ENCODE measurements around the gene NPFFR1. TPM values are rescaled to one million over a fixed set of nuclear protein-coding genes. Genes with fewer than 3 reads are reported as not detected.

Gene NPFFR1
- total RNA-seq, 1 donor from 2014 or later, result not detected

DNA sequence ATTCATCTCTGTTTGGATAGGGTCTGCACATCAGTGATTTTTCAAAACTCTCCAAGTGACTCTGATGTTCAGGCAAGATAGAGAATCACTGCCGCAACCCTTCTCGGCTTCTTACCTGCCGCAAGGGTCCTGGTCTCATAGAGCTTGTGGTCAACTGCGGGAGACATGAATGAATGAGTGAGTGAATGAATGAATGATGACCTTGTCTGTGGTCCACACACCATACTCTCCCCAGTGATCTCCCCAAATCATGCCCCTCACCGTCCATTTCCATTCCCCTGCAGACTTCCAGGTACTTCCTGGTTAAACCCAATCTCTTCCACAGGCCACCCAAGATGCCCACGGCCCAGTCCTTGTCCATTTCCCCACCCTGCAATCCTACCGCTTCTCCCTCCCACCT is 5.9 kb upstream of the NPFFR1 start:
- H3K4me1 Mint-ChIP-seq, result no peaks in the 10 kb centered on the region
- H3K79me2 ChIP-seq (ENCODE audit: low read depth), result no peaks in the 10 kb centered on the region
- no peak overlapping the region for H3K9ac ChIP-seq
- H3K27me3 Mint-ChIP-seq (ENCODE audit: insufficient read depth, low read depth), result peaks cover 13% of the 10 kb centered on the region
- H3K9me3 Mint-ChIP-seq, result no peaks in the 10 kb centered on the region
- TF ChIP-seq, protein P1, sequence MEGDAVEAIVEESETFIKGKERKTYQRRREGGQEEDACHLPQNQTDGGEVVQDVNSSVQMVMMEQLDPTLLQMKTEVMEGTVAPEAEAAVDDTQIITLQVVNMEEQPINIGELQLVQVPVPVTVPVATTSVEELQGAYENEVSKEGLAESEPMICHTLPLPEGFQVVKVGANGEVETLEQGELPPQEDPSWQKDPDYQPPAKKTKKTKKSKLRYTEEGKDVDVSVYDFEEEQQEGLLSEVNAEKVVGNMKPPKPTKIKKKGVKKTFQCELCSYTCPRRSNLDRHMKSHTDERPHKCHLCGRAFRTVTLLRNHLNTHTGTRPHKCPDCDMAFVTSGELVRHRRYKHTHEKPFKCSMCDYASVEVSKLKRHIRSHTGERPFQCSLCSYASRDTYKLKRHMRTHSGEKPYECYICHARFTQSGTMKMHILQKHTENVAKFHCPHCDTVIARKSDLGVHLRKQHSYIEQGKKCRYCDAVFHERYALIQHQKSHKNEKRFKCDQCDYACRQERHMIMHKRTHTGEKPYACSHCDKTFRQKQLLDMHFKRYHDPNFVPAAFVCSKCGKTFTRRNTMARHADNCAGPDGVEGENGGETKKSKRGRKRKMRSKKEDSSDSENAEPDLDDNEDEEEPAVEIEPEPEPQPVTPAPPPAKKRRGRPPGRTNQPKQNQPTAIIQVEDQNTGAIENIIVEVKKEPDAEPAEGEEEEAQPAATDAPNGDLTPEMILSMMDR (IDR thresholded peaks at IDR 0.05), result no peak
- no peak for TF ChIP-seq EZH2phosphoT487 (IDR thresholded peaks at IDR 0.05)
- no peak for TF ChIP-seq EZH2 (IDR thresholded peaks at IDR 0.05)
- no peaks in the 10 kb centered on the region for H3K4me1 ChIP-seq
- no peak overlapping the region for H3K4me3 ChIP-seq
- H3K36me3 Mint-ChIP-seq, result no peaks in the 10 kb centered on the region
- no peak overlapping the region for H3K4me3 Mint-ChIP-seq
- no peaks in the 10 kb centered on the region for H3K36me3 ChIP-seq
- H3K27ac Mint-ChIP-seq, result peak overlapping the region; percentile 55
- no peaks in the 10 kb centered on the region for H4K20me1 ChIP-seq (ENCODE audit: low read depth)
- DNase-seq (ENCODE audit: low spot score), result no peak
- H3K27ac ChIP-seq, result no peak overlapping the region
- H3K27me3 ChIP-seq, result peaks cover 17% of the 10 kb centered on the region
- no peak overlapping the region for H2AFZ ChIP-seq (replicated peaks)
- H3K9me3 ChIP-seq (ENCODE audit: low read depth), result no peaks in the 10 kb centered on the region
- no peak overlapping the region for H3K4me2 ChIP-seq
- no peaks in the 10 kb centered on the region for H3F3A ChIP-seq (ENCODE audit: low read depth)

DNA sequence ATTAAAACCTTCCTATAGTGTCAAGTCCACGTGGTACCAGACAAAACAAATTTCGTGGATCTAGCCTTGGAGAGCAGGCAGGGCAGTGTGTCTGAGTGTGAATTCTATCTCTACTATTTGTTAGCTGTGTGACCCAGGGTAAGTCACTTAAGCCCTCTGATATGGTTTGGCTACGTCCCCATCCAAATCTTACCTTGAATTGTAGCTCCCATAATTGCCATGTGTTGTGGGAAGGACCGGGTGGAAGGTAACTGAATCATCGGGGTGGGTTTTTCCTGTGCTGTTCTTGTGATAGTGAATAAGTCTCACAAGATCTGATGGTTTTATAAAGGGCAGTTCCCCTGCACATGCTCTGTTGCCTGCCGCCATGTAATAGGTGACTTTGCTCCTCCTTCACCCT is 2.8 kb upstream of the NPFFR1 start:
- Histone ChIP-seq H2AFZ (replicated peaks) (no peak overlapping the region), H3K27ac (no peak overlapping the region), H3K4me3 (no peak overlapping the region), H4K20me1 (ENCODE audit: low read depth) (no peaks in the 10 kb centered on the region), H3K36me3 (no peaks in the 10 kb centered on the region), H3K4me1 (no peaks in the 10 kb centered on the region), H3K4me2 (no peak overlapping the region), H3F3A (ENCODE audit: low read depth) (no peaks in the 10 kb centered on the region), H3K27me3 (peaks cover 48% of the 10 kb centered on the region), H3K79me2 (ENCODE audit: low read depth) (no peaks in the 10 kb centered on the region), H3K9me3 (ENCODE audit: low read depth) (no peaks in the 10 kb centered on the region), H3K9ac (no peak overlapping the region)
- TF ChIP-seq, protein P1 (IDR thresholded peaks at IDR 0.05), result no peak
- TF ChIP-seq EZH2 (IDR thresholded peaks at IDR 0.05), result no peak
- TF ChIP-seq EZH2phosphoT487 (IDR thresholded peaks at IDR 0.05), result no peak
- Mint-ChIP-seq H3K27me3 (ENCODE audit: insufficient read depth, low read depth) (peaks cover 28% of the 10 kb centered on the region), H3K36me3 (no peaks in the 10 kb centered on the region), H3K4me3 (no peak overlapping the region), H3K4me1 (no peaks in the 10 kb centered on the region), H3K27ac (no peak overlapping the region), H3K9me3 (peaks cover 3% of the 10 kb centered on the region)
- no peak for DNase-seq (ENCODE audit: low spot score)

DNA sequence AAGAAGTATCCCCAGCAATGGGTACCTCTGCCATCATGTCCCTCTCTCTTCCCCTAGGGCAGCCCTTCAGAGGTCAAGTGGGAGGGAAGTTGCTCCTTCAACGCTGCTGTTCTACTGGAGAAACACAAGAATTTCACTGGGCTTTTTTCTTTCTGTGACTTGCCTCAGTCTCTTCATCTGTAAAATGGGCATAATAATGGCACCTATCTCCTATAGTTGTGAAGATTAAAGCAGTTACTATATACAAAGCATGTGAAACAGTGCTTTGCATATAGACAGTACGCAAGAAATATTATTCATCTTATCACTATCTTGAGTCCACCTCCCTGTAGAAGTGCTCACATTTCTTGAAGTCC is 1.6 kb upstream of the NPFFR1 start:
- Histone ChIP-seq H4K20me1 (ENCODE audit: low read depth) (no peaks in the 10 kb centered on the region), H3K4me3 (no peak overlapping the region), H3K9ac (no peak overlapping the region), H3K9me3 (ENCODE audit: low read depth) (no peaks in the 10 kb centered on the region), H2AFZ (replicated peaks) (no peak overlapping the region), H3K27ac (no peak overlapping the region), H3K4me2 (no peak overlapping the region), H3K4me1 (no peaks in the 10 kb centered on the region), H3K27me3 (peaks cover 60% of the 10 kb centered on the region), H3F3A (ENCODE audit: low read depth) (no peaks in the 10 kb centered on the region), H3K36me3 (no peaks in the 10 kb centered on the region), H3K79me2 (ENCODE audit: low read depth) (no peaks in the 10 kb centered on the region)
- no peaks in the 10 kb centered on the region for H3K36me3 Mint-ChIP-seq
- peaks cover 32% of the 10 kb centered on the region for H3K27me3 Mint-ChIP-seq (ENCODE audit: insufficient read depth, low read depth)
- H3K27ac Mint-ChIP-seq, result no peak overlapping the region
- no peak overlapping the region for H3K4me3 Mint-ChIP-seq
- peaks cover 3% of the 10 kb centered on the region for H3K9me3 Mint-ChIP-seq
- TF ChIP-seq, protein P1 (IDR thresholded peaks at IDR 0.05), result no peak
- no peak for TF ChIP-seq EZH2 (IDR thresholded peaks at IDR 0.05)
- no peak for TF ChIP-seq EZH2phosphoT487 (IDR thresholded peaks at IDR 0.05)
- H3K4me1 Mint-ChIP-seq, result no peaks in the 10 kb centered on the region
- no peak for DNase-seq (ENCODE audit: low spot score)

All from neural progenitor cell (in vitro differentiated cells).